ENCODE results near the gene NBPF6.
"Not testable (repeated sequence)": the region's sequence is repeated elsewhere in the genome, so short reads cannot be mapped to it uniquely, and the experiment has no call there.

The NBPF6 gene

GRCh38 chr1:108502138-108502537 lies 52.0 kb downstream of the NBPF6 start:
- DNase-seq = no peak

GRCh38 chr1:108502624-108503023 lies 52.5 kb downstream of the NBPF6 start:
- DNase-seq = no peak

GRCh38 chr1:108503062-108503733 lies 53.1 kb downstream of the NBPF6 start:
- no peak for DNase-seq

- no peak for DNase-seq
Observed at GRCh38 chr1:108504447-108504846, 54.3 kb downstream of the NBPF6 start.

- DNase-seq = no peak
Observed at GRCh38 chr1:108505763-108506070, 55.6 kb downstream of the NBPF6 start.

GRCh38 chr1:108511764-108512163 lies 61.6 kb downstream of the NBPF6 start:
- no peak for DNase-seq

- no peak for DNase-seq
Observed at GRCh38 chr1:108512239-108513043, 62.3 kb downstream of the NBPF6 start.

- no peak for DNase-seq
Observed at GRCh38 chr1:108513044-108513415, 62.9 kb downstream of the NBPF6 start.

GRCh38 chr1:108513914-108514313 lies 63.8 kb downstream of the NBPF6 start:
- not testable (repeated sequence) for DNase-seq

- DNase-seq = not testable (repeated sequence)
Observed at GRCh38 chr1:108517301-108517897, 67.3 kb downstream of the NBPF6 start.

All from activated T-cell treated with anti-CD3 and anti-CD28 coated beads, Interleukin-2, amount 50 U/mL, for 1 hour (primary cell).